Measurements from ENCODE around the gene MARS1.
"Not testable (repeated sequence)": the region's sequence is repeated elsewhere in the genome, so short reads cannot be mapped to it uniquely, and the experiment has no call there.

Gene MARS1

DNA sequence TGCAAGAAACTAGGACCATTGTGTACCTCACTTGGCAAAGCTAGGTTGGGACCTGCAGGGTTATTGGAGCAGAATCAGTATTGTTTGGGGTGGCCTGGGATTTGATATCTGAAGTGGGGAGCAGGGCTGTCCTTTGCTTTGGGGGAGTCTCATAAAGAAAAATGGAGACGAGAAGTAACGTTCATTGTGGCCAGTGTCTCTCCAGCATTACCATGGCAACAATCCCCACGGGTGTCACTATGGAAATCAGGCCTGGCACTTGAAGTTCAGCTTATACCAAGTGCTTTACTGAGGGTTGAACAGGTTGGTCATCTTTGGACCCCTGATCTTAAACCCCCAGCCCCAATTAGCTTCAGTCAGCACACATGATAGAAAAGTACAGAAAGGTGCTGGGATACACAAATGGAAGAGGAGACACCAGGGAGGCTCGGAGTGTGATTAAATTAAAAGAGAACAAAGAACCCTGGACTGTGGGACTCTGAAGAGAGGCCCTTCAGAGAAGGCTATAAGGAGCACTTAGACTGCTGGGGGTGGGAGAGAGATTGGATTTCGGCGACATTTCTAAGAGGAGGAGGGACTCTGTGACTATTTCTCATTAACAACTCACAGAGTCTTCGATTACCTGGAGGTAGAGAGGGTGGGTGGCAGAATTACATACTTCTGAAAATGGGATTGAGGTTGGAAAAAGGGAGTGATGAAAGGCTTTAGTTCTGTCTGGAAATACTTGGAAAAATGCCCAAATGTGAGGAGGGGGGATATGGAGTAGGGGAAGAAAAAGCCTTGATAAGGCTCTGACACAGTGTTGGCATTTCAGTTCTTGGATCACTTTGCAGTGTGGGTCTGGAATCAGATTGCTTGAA lies 65.7 kb downstream of the MARS1 start:
- no peak for DNase-seq

GRCh38 chr12:57554453-57554852 lies 66.6 kb downstream of the MARS1 start:
- DNase-seq, result no peak

- DNase-seq, result no peak
Observed at GRCh38 chr12:57554897-57555296, 67.0 kb downstream of the MARS1 start.

DNA sequence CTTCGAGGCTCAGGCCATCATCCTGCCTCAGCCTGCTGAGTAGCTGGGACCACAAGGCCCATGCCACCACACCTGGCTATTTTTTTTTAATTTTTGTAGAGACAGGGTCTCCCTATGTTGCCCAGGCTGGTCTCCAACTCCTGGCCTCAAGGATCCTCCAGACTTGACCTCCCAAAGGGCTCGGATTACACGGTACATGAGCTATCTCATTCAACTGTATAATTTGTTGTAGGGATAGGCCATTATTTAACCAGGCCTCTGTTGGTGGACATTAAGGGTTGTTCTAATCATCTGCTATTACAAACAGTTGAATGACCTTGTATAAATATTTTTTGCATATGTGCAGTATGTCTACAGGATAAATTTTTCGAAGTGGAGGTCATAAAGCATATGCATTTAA lies 71.0 kb downstream of the MARS1 start:
- no peak for DNase-seq

DNA sequence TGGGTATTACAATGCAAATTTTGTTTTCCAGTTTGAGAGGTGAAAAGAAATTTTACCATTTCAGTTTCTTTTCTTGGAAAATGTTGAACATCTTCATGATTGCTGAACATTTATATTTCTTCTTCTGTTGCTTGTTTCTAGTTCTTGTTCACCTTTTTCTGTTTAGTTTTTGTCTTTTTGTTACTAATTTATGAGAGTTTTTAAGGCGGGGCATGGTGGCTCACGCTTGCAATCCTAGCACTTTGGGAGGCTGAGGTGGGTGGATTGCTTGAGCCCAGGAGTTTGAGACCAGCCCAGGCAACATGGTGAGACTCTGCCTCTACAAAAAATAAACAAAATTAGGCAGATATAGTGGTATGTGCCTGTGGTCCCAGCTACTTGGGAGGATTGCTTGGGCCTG lies 72.6 kb downstream of the MARS1 start:
- no peak for DNase-seq

DNA sequence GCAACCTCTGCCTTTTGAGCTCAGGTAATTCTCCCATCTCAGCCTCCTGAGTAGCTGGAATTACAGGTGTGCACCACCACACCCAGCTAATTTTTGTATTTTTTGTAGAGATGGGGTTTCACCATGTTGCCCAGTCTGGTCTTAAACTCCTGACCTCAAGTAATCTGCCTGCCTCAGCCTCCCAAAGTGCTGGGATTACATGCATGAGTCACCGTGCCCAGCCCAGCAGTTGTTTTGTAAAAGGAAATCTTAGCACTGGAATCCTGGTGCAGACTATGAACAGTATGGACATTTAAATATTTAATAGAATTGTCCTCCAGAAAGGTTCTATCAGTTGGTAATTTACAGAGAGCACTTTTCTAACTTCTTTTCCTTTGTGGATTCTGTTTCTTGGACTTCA lies 73.2 kb downstream of the MARS1 start:
- DNase-seq, result not testable (repeated sequence)

- no peak for DNase-seq
Observed at GRCh38 chr12:57563358-57563757, 75.5 kb downstream of the MARS1 start.

GRCh38 chr12:57564178-57564740 lies 76.4 kb downstream of the MARS1 start:
- DNase-seq, result no peak
